NOMO-1 (cell line): Measurements from ENCODE around the gene CHCHD6.
A peak's percentile ranks its signal among the peaks of the same experiment; 100 is the strongest.

Experiments used
- DNase-seq, 2 experiments: peaks; one replicate each; lab custom pipeline; 2025; ENCODE audit not compliant: unreplicated experiment in 2 of 2; lab: John Stamatoyannopoulos, UW

The CHCHD6 gene

GRCh38 chr3:126668450-126669401 is 35.3 kb upstream of the CHCHD6 start:
- no peak for DNase-seq

GRCh38 chr3:126671521-126671920 is 32.5 kb upstream of the CHCHD6 start:
- DNase-seq: peak in 1 of 2 experiments; percentile 27

- DNase-seq: no peak
Measured at GRCh38 chr3:126672340-126672739, 31.7 kb upstream of the CHCHD6 start.

DNA sequence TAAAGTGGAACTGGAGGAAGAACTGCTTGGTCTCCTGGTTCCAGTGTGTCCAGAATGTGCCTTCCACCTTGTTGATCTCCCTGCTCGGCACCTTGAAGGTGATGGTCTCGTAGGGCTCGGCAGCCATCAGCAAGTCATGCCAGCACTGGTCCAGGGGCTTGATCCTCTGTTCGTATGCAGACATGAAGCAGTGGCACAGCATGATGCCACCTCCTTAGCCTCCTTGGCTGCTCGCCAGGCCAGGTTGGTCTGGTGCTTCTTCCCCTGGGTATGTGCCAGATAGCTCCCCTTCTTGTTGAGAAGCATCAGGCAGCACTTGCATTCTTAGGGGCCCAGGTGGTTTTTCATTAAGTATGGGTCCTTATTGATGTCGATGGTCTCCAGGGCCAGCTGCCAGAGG is 31.3 kb upstream of the CHCHD6 start:
- DNase-seq: no peak

- no peak for DNase-seq
Measured at GRCh38 chr3:126676919-126677705, 26.9 kb upstream of the CHCHD6 start.

DNA sequence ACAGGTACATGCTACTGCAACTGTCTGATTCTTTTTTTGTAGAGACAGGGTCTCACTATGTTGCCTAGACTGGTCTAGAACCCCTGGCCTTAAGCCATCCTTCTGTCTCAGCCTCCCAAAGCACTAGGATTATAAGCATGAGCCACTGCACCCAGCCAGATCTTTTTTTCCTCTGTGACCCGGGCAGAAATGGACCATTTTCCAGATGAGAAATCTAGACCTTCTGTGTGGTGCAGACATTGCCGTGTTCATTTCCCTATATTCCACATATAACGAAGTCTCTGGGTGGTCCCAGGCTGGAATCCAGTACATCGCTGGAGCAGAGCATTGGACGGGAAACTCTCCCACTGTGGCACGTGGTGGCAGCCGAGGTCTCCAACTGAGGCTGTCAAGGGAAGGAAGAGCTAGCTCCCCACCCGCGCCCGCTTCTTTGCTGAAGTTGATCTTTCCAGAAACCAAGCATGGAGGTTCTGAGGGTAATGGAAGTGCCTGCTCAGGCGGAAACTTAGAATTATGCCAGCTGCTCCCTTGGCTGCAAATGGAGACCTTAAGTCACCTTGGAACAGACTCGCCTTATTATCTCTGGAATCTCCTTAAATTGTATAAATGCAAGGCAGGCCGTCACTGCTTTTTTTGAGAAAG is 26.1 kb upstream of the CHCHD6 start:
- no peak for DNase-seq

DNA sequence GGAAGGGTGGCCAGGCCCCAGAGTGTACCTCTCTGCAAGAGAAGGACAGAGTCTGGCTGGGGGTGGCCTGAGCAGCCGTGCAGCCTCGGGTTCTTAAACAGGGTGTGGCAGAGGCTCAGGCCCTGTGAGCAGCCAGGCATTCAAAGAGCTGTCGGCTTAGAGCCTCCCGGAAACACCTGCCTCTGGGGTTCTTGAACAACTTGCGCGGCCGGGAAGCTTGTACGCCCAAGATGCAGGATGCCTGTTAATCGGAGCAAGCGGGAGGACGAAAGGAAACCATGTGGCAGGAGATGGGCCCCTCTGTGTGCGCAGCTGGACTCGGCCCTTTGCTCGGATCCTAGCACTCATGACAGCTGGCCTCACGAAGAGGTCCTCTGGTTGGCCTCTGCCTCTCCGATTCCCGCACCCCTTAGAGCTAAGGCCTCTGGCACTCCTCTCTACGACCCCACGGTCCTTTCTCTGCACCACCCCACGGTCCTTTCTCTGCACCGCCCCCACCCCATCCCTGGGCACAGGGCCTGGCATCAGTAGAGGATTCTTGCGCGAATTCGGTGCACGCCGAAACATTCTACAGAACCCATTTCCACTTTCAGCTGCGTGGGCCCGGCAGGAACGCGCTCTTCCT is 25.2 kb upstream of the CHCHD6 start:
- DNase-seq: no peak

GRCh38 chr3:126679318-126679751 is 24.7 kb upstream of the CHCHD6 start:
- peak; percentile 37 to 45 for DNase-seq

GRCh38 chr3:126679831-126680666 is 24.0 kb upstream of the CHCHD6 start:
- no peak for DNase-seq

DNA sequence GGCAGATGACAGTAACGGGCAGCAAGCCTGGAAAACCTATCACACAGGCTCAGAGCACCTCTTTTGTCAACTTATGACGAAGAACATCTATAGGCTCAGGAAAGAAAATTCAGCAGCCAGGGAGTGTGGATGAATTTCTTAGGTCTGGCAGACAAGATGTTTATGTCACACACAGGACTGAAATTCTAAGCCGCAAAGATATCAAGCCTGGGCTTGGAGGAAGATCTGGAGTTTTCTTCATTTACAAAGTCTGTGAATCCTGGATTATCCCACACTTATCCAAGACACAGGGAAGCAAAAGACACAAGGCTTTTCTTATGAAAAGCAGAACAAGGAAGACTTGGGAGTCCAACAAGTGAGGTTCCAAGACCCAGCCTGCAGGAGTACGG is 23.4 kb upstream of the CHCHD6 start:
- no peak for DNase-seq

- no peak for DNase-seq
Measured at GRCh38 chr3:126682009-126682408, 22.0 kb upstream of the CHCHD6 start.

DNA sequence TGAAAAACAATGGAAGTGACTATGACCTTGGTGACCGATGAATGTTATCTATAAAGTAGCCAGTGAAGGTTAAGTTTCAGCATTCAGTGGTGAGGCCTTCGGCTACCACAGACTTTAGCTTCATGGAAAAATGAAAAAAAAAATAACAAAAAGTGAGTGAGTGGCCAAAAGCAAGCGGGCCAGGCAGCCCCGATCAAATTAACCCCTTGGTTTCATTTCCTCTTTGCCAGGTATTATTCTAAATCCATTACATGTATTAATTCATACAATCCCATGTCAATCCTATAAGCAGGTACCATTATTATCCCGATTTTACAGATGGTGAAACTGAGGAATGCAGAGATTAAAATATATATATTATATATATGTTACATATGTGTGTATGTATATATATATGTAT is 21.0 kb upstream of the CHCHD6 start:
- DNase-seq: peak in 1 of 2 experiments; percentile 10

- no peak for DNase-seq
Measured at GRCh38 chr3:126684218-126684751, 19.8 kb upstream of the CHCHD6 start.

- DNase-seq: no peak
Measured at GRCh38 chr3:126685021-126685420, 19.0 kb upstream of the CHCHD6 start.

DNA sequence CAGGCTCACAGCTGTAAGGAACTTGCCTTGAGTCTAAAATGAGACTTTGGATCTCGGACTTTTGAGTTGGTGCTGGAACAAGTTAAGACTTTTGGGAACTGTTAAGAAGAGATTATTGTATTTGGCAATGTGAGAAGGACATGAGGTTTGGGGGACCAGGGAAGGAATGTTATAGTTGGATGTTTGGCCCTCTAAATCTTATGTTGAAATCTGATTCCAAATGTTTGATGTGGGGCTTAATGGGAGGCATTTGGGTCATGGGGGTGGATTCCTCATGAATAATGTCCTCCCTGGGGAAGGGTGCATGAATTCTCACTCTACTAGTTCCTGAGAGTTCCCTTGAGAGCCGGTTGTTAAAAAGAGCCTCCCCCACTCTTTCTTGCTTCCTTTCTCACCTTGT is 18.5 kb upstream of the CHCHD6 start:
- no peak for DNase-seq

- DNase-seq: no peak
Measured at GRCh38 chr3:126691765-126692164, 12.3 kb upstream of the CHCHD6 start.

GRCh38 chr3:126692858-126693257 is 11.2 kb upstream of the CHCHD6 start:
- no peak for DNase-seq

GRCh38 chr3:126693921-126694320 is 10.1 kb upstream of the CHCHD6 start:
- no peak for DNase-seq

DNA sequence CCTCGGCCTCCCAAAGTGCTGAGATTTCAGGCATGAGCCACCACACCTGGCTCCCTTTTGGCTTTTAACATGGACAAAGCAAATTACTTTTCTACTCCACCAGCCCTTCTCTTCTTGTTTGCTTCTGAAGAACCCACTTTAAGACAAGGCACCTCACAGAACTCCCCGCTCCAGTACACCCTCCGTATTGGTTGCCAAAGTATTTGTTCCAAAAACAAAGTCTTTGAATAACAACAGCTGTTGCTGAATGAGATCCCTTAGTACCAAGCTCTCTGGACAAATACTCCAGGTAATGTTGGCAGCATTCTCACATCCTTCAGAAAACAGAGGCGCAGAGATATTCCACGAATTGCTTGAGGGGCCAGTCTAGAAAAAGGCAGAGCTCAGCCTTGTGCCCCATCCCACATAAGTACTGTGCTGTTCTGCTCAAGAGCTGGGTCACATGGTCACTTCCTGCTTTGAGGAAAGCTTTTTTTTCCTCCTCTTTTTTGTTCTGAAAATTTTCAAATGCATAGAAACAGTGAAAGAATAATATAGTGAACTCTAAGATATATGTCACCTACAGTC is 7.3 kb upstream of the CHCHD6 start:
- DNase-seq: no peak
